HepG2 (cell line): ENCODE data around the gene RAPGEF5. TPM values are rescaled to one million over a fixed set of nuclear protein-coding genes. Genes with fewer than 3 reads are reported as not detected.

Experiments
- ATAC-seq: fragments of 200-7000 bp; cut with Tn5 transposase; 3 replicates; pipeline ENCODE4 v1.9.1; 2020; ENCODE audit warnings: mild to moderate bottlenecking, moderate library complexity
- BruUV-seq: library from RNA; stranded (reverse); fragments of 400-500 nt; replicated peaks from 2 replicates; lab custom pipeline; 2021; lab: Mats Ljungman, UMichigan
- CTCF ChIA-PET: fragments of 300-600 bp; formaldehyde crosslinking; extraction: SDS; loops from one replicate; lab custom pipeline; 2021; ENCODE audit warnings: low total read pairs, inconsistent platforms, low intra/inter-chr PET ratio; lab: Yijun Ruan, JAX
- POLR2A ChIA-PET: fragments of 350-600 bp; sonication (Branson Sonifier 250); formaldehyde crosslinking; loops from one replicate; lab custom pipeline; 2020; ENCODE audit warnings: antibody characterized with exemption, inconsistent platforms; lab: Yijun Ruan, JAX
- DNase-seq: peaks from one replicate; pipeline ENCODE4 v3.0.0-alpha.2; 2015; ENCODE audit warnings: low spot score
- FAIRE-seq: peaks from 3 replicates; lab custom pipeline; 2011; peaks lifted over from hg19 to GRCh38; lab: Jason Lieb, UNC
- H2AFZ ChIP-seq: one replicate; pipeline ENCODE4 v1.6.1; 2011; ENCODE audit warnings: low read length, inconsistent platforms
- H3K27ac ChIP-seq: fragments of 300-600 bp; 3 replicates; pipeline ENCODE4 v1.8.0; 2011; ENCODE audit warnings: mixed run types, mild to moderate bottlenecking, mixed read lengths, low read length, inconsistent platforms; ENCODE audit not compliant: insufficient read depth; ENCODE audit errors: extremely low read length
- H3K27me3 ChIP-seq, 2 experiments: fragments of 200-600 bp in 1 of 2; 2 replicates in 1 of 2; 3 replicates in 1 of 2; pipeline versions ENCODE4 v1.6.0 to v1.8.0; 2011; ENCODE audit warnings: low read length in 2 of 2, mild to moderate bottlenecking in 2 of 2, moderate library complexity in 2 of 2, inconsistent platforms in 1 of 2; ENCODE audit not compliant: insufficient read depth in 2 of 2, control insufficient read depth in 1 of 2
- H3K36me3 ChIP-seq, 2 experiments: fragments of 200-600 bp in 1 of 2; replicated peaks in 1 of 2; 2 replicates in 1 of 2; 3 replicates in 1 of 2; pipeline versions ENCODE4 v1.5.1 to v1.8.0; 2011; ENCODE audit warnings: low read length in 2 of 2, inconsistent platforms in 1 of 2; ENCODE audit not compliant: insufficient read depth in 2 of 2, control insufficient read depth in 1 of 2
- H3K4me1 ChIP-seq: 2 replicates; pipeline ENCODE4 v1.5.1; 2012; ENCODE audit warnings: low read length, inconsistent platforms; ENCODE audit not compliant: insufficient read depth
- H3K4me2 ChIP-seq: 2 replicates; pipeline ENCODE4 v1.6.0; 2011; ENCODE audit warnings: low read depth, low read length, inconsistent platforms
- H3K4me3 ChIP-seq, 3 experiments: fragments of 200-600 bp in 1 of 3; sonication (generic), shearing (Covaris generic) in 1 of 3; replicated peaks in 1 of 3; 2 replicates each; pipeline ENCODE4 v1.5.1; 2011 to 2016; ENCODE audit warnings: low read length in 3 of 3, inconsistent platforms in 2 of 3, low read depth in 2 of 3, mild to moderate bottlenecking in 2 of 3, control low read depth in 1 of 3, mixed read lengths in 1 of 3; ENCODE audit not compliant: insufficient read depth in 1 of 3
- H3K79me2 ChIP-seq: one replicate; pipeline ENCODE4 v1.6.1; 2011; ENCODE audit warnings: low read length, inconsistent platforms; ENCODE audit not compliant: insufficient read depth
- H3K9ac ChIP-seq: 2 replicates; pipeline ENCODE4 v1.6.0; 2011; ENCODE audit warnings: mild to moderate bottlenecking, low read depth, low read length, inconsistent platforms; ENCODE audit not compliant: insufficient read depth
- H3K9me3 ChIP-seq: 2 replicates; pipeline ENCODE4 v1.5.1; 2012; ENCODE audit warnings: mild to moderate bottlenecking, low read length
- H4K20me1 ChIP-seq: 2 replicates; pipeline ENCODE4 v1.6.0; 2011; ENCODE audit warnings: inconsistent platforms, mild to moderate bottlenecking, low read length, moderate library complexity; ENCODE audit not compliant: insufficient read depth
- CHCHD3 ChIP-seq: sonication (generic); formaldehyde crosslinking; IDR thresholded peaks from 2 replicates; pipeline ENCODE4 v1.8.0; 2022; ENCODE audit warnings: mild to moderate bottlenecking, missing genetic modification reagents, moderate library complexity
- CSRNP1 ChIP-seq: sonication (generic); formaldehyde crosslinking; IDR thresholded peaks from 2 replicates; pipeline ENCODE4 v1.8.1; 2023; ENCODE audit warnings: mild to moderate bottlenecking, missing genetic modification reagents
- ESRRA ChIP-seq: sonication (generic); formaldehyde crosslinking; IDR thresholded peaks from 2 replicates; pipeline ENCODE4 v1.5.1; 2020; ENCODE audit warnings: mild to moderate bottlenecking, low read depth, missing genetic modification reagents
- HNRNPH1 ChIP-seq: fragments of 200-400 bp; formaldehyde crosslinking; optimal IDR thresholded peaks from 2 replicates; pipeline ENCODE3; 2017; ENCODE audit warnings: mild to moderate bottlenecking, low read depth, low read length
- MTF1 ChIP-seq: sonication (generic); formaldehyde crosslinking; IDR thresholded peaks from 2 replicates; pipeline ENCODE4 v1.5.0; 2020; ENCODE audit warnings: missing genetic modification reagents
- SNAPC2 ChIP-seq: sonication (generic); formaldehyde crosslinking; IDR thresholded peaks from 2 replicates; pipeline ENCODE4 v1.8.1; 2022; ENCODE audit warnings: mild to moderate bottlenecking, missing genetic modification reagents
- ZBTB4 ChIP-seq: sonication (generic); formaldehyde crosslinking; IDR thresholded peaks from 2 replicates; pipeline ENCODE4 v1.4.0; 2020; ENCODE audit warnings: missing genetic modification reagents, mild to moderate bottlenecking, borderline replicate concordance
- ZNF619 ChIP-seq: sonication (generic); formaldehyde crosslinking; IDR thresholded peaks from 2 replicates; pipeline ENCODE4 v1.4.0; 2020; ENCODE audit warnings: mild to moderate bottlenecking, missing genetic modification reagents
- WGBS: methylation state at CpG from one replicate; pipeline ENCODE4 v1.1.6; 2017; ENCODE audit warnings: low lambda C conversion rate; 5-methylcytosine and 5-hydroxymethylcytosine counted together
- in situ Hi-C: cut with HindIII; loops from 2 replicates; pipeline ENCODE4 v1.10.0; 2017; ENCODE audit warnings: low pct_unique_long_range_greater_than_20kb; ENCODE audit not compliant: extremely low pct_ligation_motif_present
- intact Hi-C: fragments of 100-400 bp; cut with micrococcal nuclease; formaldehyde crosslinking; loops from one replicate; pipeline ENCODE4 v1.10.0; 2022; ENCODE audit not compliant: unreplicated experiment
- polyA plus RNA-seq, 8 experiments: library from polyadenylated mRNA; depleted of rRNA in 3 of 8; stranded (reverse) in 7 of 8; unstranded in 1 of 8; fragments of >200 nt; fragmentation: Illumina TruSeq in 4 of 8; extraction: Trizol in 4 of 8; gene quantifications; 2 replicates each; pipeline versions ENCODE4 v1.2.1 to v1.2.3, GENCODE V29; 2011 to 2016; ENCODE audit warnings: low read depth in 4 of 8, missing spikeins in 1 of 8, mixed read lengths in 1 of 8; ENCODE audit not compliant: insufficient read depth in 1 of 8
- total RNA-seq, 5 experiments: library from RNA; depleted of rRNA; stranded (reverse); fragments of >200 nt; fragmentation: Illumina TruSeq; extraction: Trizol; gene quantifications; 2 replicates each; pipeline ENCODE4 v1.2.3, GENCODE V29; 2016; ENCODE audit warnings: low read depth in 1 of 5

Gene RAPGEF5
- total and polyA plus RNA-seq, 2 of the 13 experiments (the other 11 are each of a cell fraction or from before 2014, with no cell fraction given), result 17.1 to 23.4 TPM

DNA sequence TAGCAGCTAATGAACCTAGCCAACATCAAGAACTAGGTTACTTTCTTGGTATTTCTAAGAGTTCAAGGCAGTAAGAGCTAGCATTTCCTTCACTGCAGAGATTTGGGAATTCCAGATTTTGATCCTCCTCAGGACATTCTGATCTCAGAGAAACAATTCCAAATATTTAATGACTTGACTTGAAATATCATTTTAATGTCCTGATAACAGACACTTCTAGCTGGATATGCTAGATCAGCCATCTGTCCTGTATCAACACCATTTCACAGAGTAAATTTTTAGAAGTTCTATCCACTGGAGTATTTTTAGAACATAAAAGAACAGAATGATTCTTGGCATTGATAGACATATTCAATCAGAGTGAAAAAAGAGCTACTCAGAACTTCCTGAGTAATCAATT, 151.3 kb downstream of the RAPGEF5 start (continued):
- TF ChIP-seq ZBTB4, result no peak
- no peak for TF ChIP-seq CSRNP1 (CRISPR knock-in tag)
- TF ChIP-seq SNAPC2 (CRISPR knock-in tag), result no peak
- TF ChIP-seq ZNF619 (CRISPR knock-in tag), result no peak

- no peak for TF ChIP-seq HNRNPH1
- TF ChIP-seq CHCHD3, result no peak
- TF ChIP-seq MTF1 (CRISPR knock-in tag), result no peak
- no peak for TF ChIP-seq ESRRA (CRISPR knock-in tag)
- ChIA-PET CTCF (no interaction called here), POLR2A (no interaction called here)
- no peaks in the 10 kb centered on the region for H3K9me3 ChIP-seq
- no peaks in the 10 kb centered on the region for H3K27me3 ChIP-seq
- ATAC-seq (no peak), FAIRE-seq (no peak), DNase-seq (no peak)
- BruUV-seq, result no TSS peak
- H4K20me1 ChIP-seq, result peaks cover 9% of the 10 kb centered on the region; the same call in 1 of the 2 replicates
- no peak overlapping the region for H3K9ac ChIP-seq
- H3K4me3 ChIP-seq, result no peak overlapping the region
- 99% methylated on average over 4 of the region's 4 CpGs for WGBS
- intact Hi-C loops (no loop called here), in situ Hi-C loops (no loop called here)
- H3K27ac ChIP-seq, result no peak overlapping the region
- no peak overlapping the region for H2AFZ ChIP-seq
- no peaks in the 10 kb centered on the region for H3K4me1 ChIP-seq
- no peak overlapping the region for H3K4me2 ChIP-seq
- peaks cover 13 to 56% of the 10 kb centered on the region in 2 experiments for H3K36me3 ChIP-seq
- no peaks in the 10 kb centered on the region for H3K79me2 ChIP-seq
Observed at GRCh38 chr7:22204312-22204711, 152.6 kb downstream of the RAPGEF5 start.
